Sciatic nerve (tissue), 1 donor: ENCODE measurements around the gene TRMT2B. TPM values are rescaled to one million over a fixed set of nuclear protein-coding genes. Genes with fewer than 3 reads are reported as not detected.

ENCODE experiments used
- total RNA-seq: library from RNA; stranded (reverse); fragmentation: NEBNext Ultra II Directional; extraction: Animal tissue kit (Norgen Biotek cat#: 25700); gene quantifications from one replicate; pipeline ENCODE4 v1.2.1, GENCODE V29; 2021
- donor health status: DM: no; HTN: no; CAD: no.

TRMT2B gene
- total RNA-seq, 1 donor from 2014 or later: 14.5 TPM

Other genes starting within 250 kb of the TRMT2B start
- 9.5 TPM for gene CSTF2, start 231.7 kb downstream of the TRMT2B start, total RNA-seq
- not detected for gene NOX1, start 177.8 kb downstream of the TRMT2B start, total RNA-seq
- 0.27 TPM for gene XKRX, start 123.2 kb downstream of the TRMT2B start, total RNA-seq
- gene ARL13A, start 82.4 kb downstream of the TRMT2B start, total RNA-seq: not detected
- gene TMEM35A, start 26.8 kb upstream of the TRMT2B start, total RNA-seq: 2.3 TPM
- 4.9 TPM for gene CENPI, start 46.1 kb upstream of the TRMT2B start, total RNA-seq
- gene DRP2, start 167.7 kb upstream of the TRMT2B start, total RNA-seq: 381 TPM
- 0.18 TPM for gene TAF7L, start 239.2 kb upstream of the TRMT2B start, total RNA-seq